Astrocyte (in vitro differentiated cells and primary cell): ENCODE measurements around the gene XYLB. TPM values are rescaled to one million over a fixed set of nuclear protein-coding genes. Genes with fewer than 3 reads are reported as not detected.

ENCODE experiments used
- DNase-seq: peaks from one replicate; pipeline ENCODE4 v3.0.0-alpha.2; 2010; ENCODE audit warnings: low read depth
- FAIRE-seq: peaks from 2 replicates; lab custom pipeline; 2011; peaks lifted over from hg19 to GRCh38; lab: Jason Lieb, UNC
- H2AFZ ChIP-seq: 2 replicates; pipeline ENCODE4 v1.6.0; 2012; ENCODE audit warnings: low read depth, low read length, inconsistent platforms
- H3K27ac ChIP-seq: 2 replicates; pipeline ENCODE4 v1.5.1; 2011; ENCODE audit warnings: low read depth, low read length, inconsistent platforms
- H3K27me3 ChIP-seq: 2 replicates; pipeline ENCODE4 v1.6.0; 2011; ENCODE audit warnings: low read length, inconsistent platforms; ENCODE audit not compliant: insufficient read depth
- H3K36me3 ChIP-seq: 2 replicates; pipeline ENCODE4 v1.5.1; 2011; ENCODE audit warnings: low read length, inconsistent platforms; ENCODE audit not compliant: insufficient read depth
- H3K4me1 ChIP-seq: 2 replicates; pipeline ENCODE4 v1.5.1; 2011; ENCODE audit warnings: low read length, inconsistent platforms; ENCODE audit not compliant: insufficient read depth
- H3K4me2 ChIP-seq: 2 replicates; pipeline ENCODE4 v1.6.0; 2012; ENCODE audit warnings: low read length, inconsistent platforms
- H3K4me3 ChIP-seq: 2 replicates; pipeline ENCODE4 v1.5.1; 2011; ENCODE audit warnings: low read depth, mild to moderate bottlenecking, low read length, inconsistent platforms; ENCODE audit not compliant: insufficient read depth
- H3K79me2 ChIP-seq: 2 replicates; pipeline ENCODE4 v1.6.0; 2012; ENCODE audit warnings: mild to moderate bottlenecking, low read length, inconsistent platforms; ENCODE audit not compliant: insufficient read depth
- H3K9ac ChIP-seq: 2 replicates; pipeline ENCODE4 v1.6.0; 2012; ENCODE audit warnings: mild to moderate bottlenecking, low read length, inconsistent platforms
- H3K9me3 ChIP-seq: 2 replicates; pipeline ENCODE4 v1.5.1; 2012; ENCODE audit warnings: low read depth, mild to moderate bottlenecking, low read length, inconsistent platforms; ENCODE audit not compliant: insufficient read depth
- H4K20me1 ChIP-seq: 2 replicates; pipeline ENCODE4 v1.6.0; 2012; ENCODE audit warnings: low read length, inconsistent platforms; ENCODE audit not compliant: insufficient read depth
- H3K27ac Mint-ChIP-seq: one replicate; pipeline ENCODE4 v1.8.0; 2021; ENCODE audit warnings: mild to moderate bottlenecking, mixed read lengths; ENCODE audit not compliant: unreplicated experiment
- H3K27me3 Mint-ChIP-seq: one replicate; pipeline ENCODE4 v1.8.0; 2021; ENCODE audit warnings: low read depth, mixed read lengths; ENCODE audit not compliant: unreplicated experiment
- H3K36me3 Mint-ChIP-seq: one replicate; pipeline ENCODE4 v1.8.0; 2021; ENCODE audit warnings: low read depth, mixed read lengths; ENCODE audit not compliant: unreplicated experiment
- H3K4me1 Mint-ChIP-seq: one replicate; pipeline ENCODE4 v1.8.0; 2021; ENCODE audit warnings: low read depth, mixed read lengths; ENCODE audit not compliant: unreplicated experiment
- H3K4me3 Mint-ChIP-seq: one replicate; pipeline ENCODE4 v1.8.0; 2021; ENCODE audit warnings: mild to moderate bottlenecking, moderate library complexity, mixed read lengths; ENCODE audit not compliant: unreplicated experiment
- H3K9me3 Mint-ChIP-seq: one replicate; pipeline ENCODE4 v1.8.0; 2021; ENCODE audit warnings: mild to moderate bottlenecking, mixed read lengths; ENCODE audit not compliant: unreplicated experiment
- EZH2 ChIP-seq: IDR thresholded peaks from 2 replicates; pipeline ENCODE4 v1.6.1; 2012; ENCODE audit warnings: mild to moderate bottlenecking, low read length, inconsistent platforms; ENCODE audit not compliant: insufficient read depth
- total RNA-seq: library from RNA; stranded (reverse); gene quantifications from 2 replicates; pipeline ENCODE4 v1.2.1, GENCODE V29; 2021
- TF ChIP-seq, protein P1 (sequence below): IDR thresholded peaks from 2 replicates; pipeline ENCODE4 v1.5.1; 2011; ENCODE audit warnings: low read depth, mild to moderate bottlenecking, inconsistent platforms, low read length, moderate library complexity; ENCODE audit not compliant: insufficient read depth

XYLB gene
- total RNA-seq, 1 donor from 2014 or later: 2.3 TPM

DNA sequence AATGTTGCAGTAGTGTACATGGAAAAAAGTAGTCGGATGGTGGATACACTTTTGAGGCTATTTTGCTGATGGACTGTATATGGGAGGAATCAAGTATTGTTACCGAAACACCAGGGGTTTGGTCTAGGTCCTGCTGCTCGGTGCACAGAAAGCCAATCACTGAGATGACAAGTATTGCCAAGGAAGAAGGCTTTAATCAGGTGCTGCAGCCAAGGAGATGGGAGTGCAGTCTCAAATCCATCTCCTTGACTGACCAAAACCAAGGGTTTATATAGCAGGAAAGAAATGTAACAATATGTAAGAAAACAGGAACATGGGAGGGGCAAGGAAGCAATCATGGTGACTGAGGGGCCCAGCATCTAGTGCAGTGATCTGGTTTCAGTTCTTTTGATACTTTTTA is 104.3 kb downstream of the XYLB start:
- Histone ChIP-seq H3K9me3 (no peaks in the 10 kb centered on the region), H3K27ac (no peak overlapping the region), H3K36me3 (no peaks in the 10 kb centered on the region), H2AFZ (no peak overlapping the region), H4K20me1 (peaks cover 4% of the 10 kb centered on the region), H3K4me2 (no peak overlapping the region), H3K4me1 (peaks cover 8% of the 10 kb centered on the region), H3K27me3 (no peaks in the 10 kb centered on the region), H3K4me3 (no peak overlapping the region), H3K79me2 (peaks cover under 1% of the 10 kb centered on the region), H3K9ac (no peak overlapping the region)
- no peak for TF ChIP-seq EZH2
- DNase-seq (no peak), FAIRE-seq (no peak)
- Mint-ChIP-seq H3K4me1 (no peaks in the 10 kb centered on the region), H3K4me3 (no peak overlapping the region), H3K36me3 (no peaks in the 10 kb centered on the region), H3K9me3 (no peaks in the 10 kb centered on the region), H3K27me3 (no peaks in the 10 kb centered on the region), H3K27ac (no peak overlapping the region)

DNA sequence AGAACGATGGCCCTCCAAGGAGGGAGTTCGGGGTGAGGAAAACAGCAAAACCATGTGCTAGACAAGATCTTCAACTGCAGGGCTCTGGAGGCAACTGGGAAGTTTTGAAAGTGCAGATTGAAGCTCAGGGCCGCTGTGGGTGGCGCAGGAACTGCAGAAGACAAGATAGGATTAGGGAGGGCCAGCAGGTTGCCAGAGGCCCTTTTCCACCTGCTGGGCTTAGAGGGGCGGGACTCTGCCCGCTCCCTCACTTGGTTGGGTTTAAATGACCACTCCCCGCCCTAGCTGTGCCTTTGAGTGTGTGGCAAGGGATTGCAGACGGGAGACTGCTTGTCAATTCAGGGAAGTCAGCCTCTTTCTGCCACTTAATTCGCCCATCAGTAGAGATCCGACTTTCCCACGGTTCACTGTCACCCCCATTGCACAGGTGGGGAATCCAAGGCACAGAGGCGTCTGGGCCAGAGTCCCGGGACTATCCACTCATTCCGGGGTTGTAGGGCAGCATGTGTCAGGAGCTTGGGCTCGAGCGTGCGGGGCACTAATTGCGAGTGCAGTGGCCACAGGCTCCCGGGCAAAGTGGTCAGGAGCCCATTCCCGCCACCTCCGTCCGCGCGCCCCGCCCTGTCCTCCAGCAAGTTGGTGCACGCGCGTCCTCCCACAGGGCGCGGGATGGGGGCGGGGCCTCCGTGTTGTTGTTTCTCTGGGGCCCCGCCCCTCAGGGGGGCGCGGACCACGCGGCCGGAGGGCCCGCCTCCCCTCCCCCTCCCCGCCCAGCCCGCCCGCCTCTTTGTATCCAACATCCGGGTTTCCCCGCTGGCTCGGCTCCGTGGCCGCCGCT is 106.7 kb downstream of the XYLB start, which contains the start of gene ACVR2B:
ACVR2B (plus strand) TSS at position 816 of the 838 bp plus-strand sequence. CDS start 433 bp downstream, outside the sequence.
- H3K27me3 ChIP-seq: no peaks in the 10 kb centered on the region
- Mint-ChIP-seq H3K4me1 (no peaks in the 10 kb centered on the region), H3K9me3 (no peaks in the 10 kb centered on the region), H3K4me3 (peak within 1 kb of the TSS; percentile 97), H3K27ac (peak within 1 kb of the TSS; percentile 96), H3K36me3 (no peaks in the 10 kb centered on the region), H3K27me3 (no peaks in the 10 kb centered on the region)
- no peak for FAIRE-seq
- H3K4me1 ChIP-seq: peaks cover 8% of the 10 kb centered on the region
- no peaks in the 10 kb centered on the region for H3K36me3 ChIP-seq
- TF ChIP-seq EZH2: no peak
- TF ChIP-seq, protein P1, sequence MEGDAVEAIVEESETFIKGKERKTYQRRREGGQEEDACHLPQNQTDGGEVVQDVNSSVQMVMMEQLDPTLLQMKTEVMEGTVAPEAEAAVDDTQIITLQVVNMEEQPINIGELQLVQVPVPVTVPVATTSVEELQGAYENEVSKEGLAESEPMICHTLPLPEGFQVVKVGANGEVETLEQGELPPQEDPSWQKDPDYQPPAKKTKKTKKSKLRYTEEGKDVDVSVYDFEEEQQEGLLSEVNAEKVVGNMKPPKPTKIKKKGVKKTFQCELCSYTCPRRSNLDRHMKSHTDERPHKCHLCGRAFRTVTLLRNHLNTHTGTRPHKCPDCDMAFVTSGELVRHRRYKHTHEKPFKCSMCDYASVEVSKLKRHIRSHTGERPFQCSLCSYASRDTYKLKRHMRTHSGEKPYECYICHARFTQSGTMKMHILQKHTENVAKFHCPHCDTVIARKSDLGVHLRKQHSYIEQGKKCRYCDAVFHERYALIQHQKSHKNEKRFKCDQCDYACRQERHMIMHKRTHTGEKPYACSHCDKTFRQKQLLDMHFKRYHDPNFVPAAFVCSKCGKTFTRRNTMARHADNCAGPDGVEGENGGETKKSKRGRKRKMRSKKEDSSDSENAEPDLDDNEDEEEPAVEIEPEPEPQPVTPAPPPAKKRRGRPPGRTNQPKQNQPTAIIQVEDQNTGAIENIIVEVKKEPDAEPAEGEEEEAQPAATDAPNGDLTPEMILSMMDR: no peak
- H4K20me1 ChIP-seq: peaks cover 23% of the 10 kb centered on the region
- H3K9ac ChIP-seq: peak within 1 kb of the TSS; percentile 86
- peaks cover 15% of the 10 kb centered on the region for H3K79me2 ChIP-seq
- peak within 1 kb of the TSS; percentile 78 for H3K4me3 ChIP-seq
- H2AFZ ChIP-seq: peak within 1 kb of the TSS; percentile 87
- peak within 1 kb of the TSS; percentile 38 for H3K27ac ChIP-seq
- peak; percentile 21 for DNase-seq
- no peaks in the 10 kb centered on the region for H3K9me3 ChIP-seq
- peak within 1 kb of the TSS; percentile 98 for H3K4me2 ChIP-seq

DNA sequence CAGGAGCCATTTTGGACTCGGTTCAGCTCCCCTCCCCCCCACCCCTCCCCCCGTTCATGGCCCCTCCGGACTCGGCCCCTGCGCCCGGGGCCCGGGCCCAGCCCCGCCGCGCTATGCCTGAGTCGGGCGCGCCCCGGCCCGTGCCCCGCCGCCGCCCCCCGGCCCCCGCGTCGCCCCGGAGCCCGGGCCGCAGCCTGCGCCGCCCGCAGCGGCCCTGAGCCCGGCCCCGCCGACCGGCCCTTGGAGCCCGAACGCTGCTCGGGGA is 107.3 kb downstream of the XYLB start:
- H2AFZ ChIP-seq: peak overlapping the region; percentile 87
- H3K36me3 Mint-ChIP-seq: no peaks in the 10 kb centered on the region
- peaks cover 8% of the 10 kb centered on the region for H3K4me1 ChIP-seq
- H3K4me3 Mint-ChIP-seq: no peak overlapping the region
- H3K36me3 ChIP-seq: no peaks in the 10 kb centered on the region
- H3K9me3 Mint-ChIP-seq: no peaks in the 10 kb centered on the region
- H3K4me2 ChIP-seq: peak overlapping the region; percentile 98
- peaks cover 29% of the 10 kb centered on the region for H4K20me1 ChIP-seq
- H3K4me1 Mint-ChIP-seq: no peaks in the 10 kb centered on the region
- H3K27ac Mint-ChIP-seq: no peak overlapping the region
- H3K27me3 Mint-ChIP-seq: no peaks in the 10 kb centered on the region
- no peaks in the 10 kb centered on the region for H3K9me3 ChIP-seq
- TF ChIP-seq, protein P1: no peak
- no peak for TF ChIP-seq EZH2
- H3K4me3 ChIP-seq: peak overlapping the region; percentile 78
- no peak for FAIRE-seq
- DNase-seq: no peak
- H3K27me3 ChIP-seq: no peaks in the 10 kb centered on the region
- H3K79me2 ChIP-seq: peaks cover 19% of the 10 kb centered on the region
- peak overlapping the region; percentile 38 for H3K27ac ChIP-seq
- peak overlapping the region; percentile 86 for H3K9ac ChIP-seq
